Measurements from ENCODE around the gene GRIA4. TPM values are rescaled to one million over a fixed set of nuclear protein-coding genes. Genes with fewer than 3 reads are reported as not detected.

Gene GRIA4
- total RNA-seq, 4 donors from 2014 or later: not detected

DNA sequence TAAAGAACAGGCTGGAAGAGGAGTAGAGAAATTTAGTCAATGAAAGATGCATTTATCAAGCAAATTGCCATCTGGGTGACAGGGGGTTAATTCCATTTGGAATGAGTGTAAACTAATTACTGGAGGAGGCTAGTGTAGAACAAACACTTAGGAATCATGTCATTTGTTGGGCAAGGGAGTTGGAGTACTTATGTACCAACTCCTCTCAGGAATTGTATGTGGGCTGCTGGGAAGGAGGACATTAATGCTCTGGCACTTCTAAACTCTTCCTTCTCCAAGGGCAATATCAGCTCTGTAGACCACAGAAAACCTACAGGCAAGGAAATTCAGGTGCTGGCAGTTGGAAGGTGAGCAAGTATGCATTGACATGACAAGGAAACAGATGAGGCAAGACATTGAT, 271.2 kb downstream of the GRIA4 start:
- no peak overlapping the region for H3K27ac ChIP-seq
- no peaks in the 10 kb centered on the region for H3K9me3 ChIP-seq
- DNase-seq (ENCODE audit: low spot score in 2 of 2): no peak
- no peaks in the 10 kb centered on the region for H3K27me3 ChIP-seq
- H3K4me3 ChIP-seq: no peak overlapping the region
- H3K36me3 ChIP-seq: no peaks in the 10 kb centered on the region
- H3K4me1 ChIP-seq: no peaks in the 10 kb centered on the region
- TF ChIP-seq POLR2A (IDR thresholded peaks at IDR 0.05): no peak
- TF ChIP-seq, protein P1, sequence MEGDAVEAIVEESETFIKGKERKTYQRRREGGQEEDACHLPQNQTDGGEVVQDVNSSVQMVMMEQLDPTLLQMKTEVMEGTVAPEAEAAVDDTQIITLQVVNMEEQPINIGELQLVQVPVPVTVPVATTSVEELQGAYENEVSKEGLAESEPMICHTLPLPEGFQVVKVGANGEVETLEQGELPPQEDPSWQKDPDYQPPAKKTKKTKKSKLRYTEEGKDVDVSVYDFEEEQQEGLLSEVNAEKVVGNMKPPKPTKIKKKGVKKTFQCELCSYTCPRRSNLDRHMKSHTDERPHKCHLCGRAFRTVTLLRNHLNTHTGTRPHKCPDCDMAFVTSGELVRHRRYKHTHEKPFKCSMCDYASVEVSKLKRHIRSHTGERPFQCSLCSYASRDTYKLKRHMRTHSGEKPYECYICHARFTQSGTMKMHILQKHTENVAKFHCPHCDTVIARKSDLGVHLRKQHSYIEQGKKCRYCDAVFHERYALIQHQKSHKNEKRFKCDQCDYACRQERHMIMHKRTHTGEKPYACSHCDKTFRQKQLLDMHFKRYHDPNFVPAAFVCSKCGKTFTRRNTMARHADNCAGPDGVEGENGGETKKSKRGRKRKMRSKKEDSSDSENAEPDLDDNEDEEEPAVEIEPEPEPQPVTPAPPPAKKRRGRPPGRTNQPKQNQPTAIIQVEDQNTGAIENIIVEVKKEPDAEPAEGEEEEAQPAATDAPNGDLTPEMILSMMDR (IDR thresholded peaks at IDR 0.05): no peak
- TF ChIP-seq EP300 (IDR thresholded peaks at IDR 0.05): no peak

DNA sequence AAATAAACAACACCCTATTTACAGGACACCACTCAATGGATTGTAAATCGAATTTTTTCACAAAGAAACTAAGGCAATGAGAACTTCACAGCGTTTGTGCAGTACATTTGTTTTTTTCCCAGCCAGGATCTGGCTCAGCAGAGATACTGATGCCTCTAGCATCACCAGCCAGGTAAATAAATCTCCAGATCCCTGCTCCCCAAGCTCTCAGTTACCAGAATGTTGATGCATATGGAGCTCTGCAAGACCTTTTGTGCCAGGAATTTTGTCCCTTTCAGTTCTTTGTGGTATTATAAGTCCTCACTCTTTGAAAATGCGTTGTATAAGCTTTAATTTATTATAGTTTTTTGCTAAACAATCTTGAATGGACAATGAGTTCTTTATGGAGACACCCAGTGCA, 274.6 kb downstream of the GRIA4 start:
- TF ChIP-seq POLR2A (IDR thresholded peaks at IDR 0.05) (no peak), EP300 (IDR thresholded peaks at IDR 0.05) (no peak)
- TF ChIP-seq, protein P1 (IDR thresholded peaks at IDR 0.05): no peak
- Histone ChIP-seq H3K4me3 (no peak overlapping the region), H3K4me1 (no peaks in the 10 kb centered on the region), H3K27ac (no peak overlapping the region), H3K9me3 (no peaks in the 10 kb centered on the region), H3K36me3 (no peaks in the 10 kb centered on the region), H3K27me3 (no peaks in the 10 kb centered on the region)
- WGBS, 2 donors: 49 to 53% methylated on average over 3 of the region's 3 CpGs
- no peak for DNase-seq (ENCODE audit: low spot score in 2 of 2)

DNA sequence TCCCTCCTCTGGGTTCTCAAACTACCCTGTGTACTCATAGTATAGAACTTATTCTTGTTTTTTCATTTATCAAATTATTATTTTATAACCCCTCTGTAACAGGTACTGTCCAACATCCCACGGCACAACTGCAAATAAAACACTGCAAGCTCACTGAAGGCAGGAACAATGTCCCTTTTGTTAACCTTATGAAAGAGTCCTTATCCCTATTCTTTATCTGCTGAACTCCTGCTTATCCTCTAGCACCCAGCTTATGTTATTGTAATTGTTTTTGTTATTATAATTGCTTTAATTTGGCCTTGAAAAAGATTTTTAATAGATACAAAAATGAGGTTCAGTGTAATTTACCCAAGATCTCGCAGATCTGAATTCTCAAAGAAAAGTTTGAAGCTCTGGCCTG, 281.8 kb downstream of the GRIA4 start:
- no peak for DNase-seq (ENCODE audit: low spot score in 2 of 2)
- WGBS, 2 donors: 59 to 60% methylated on average over 2 of the region's 2 CpGs
- no peaks in the 10 kb centered on the region for H3K27me3 ChIP-seq
- no peak for TF ChIP-seq POLR2A (IDR thresholded peaks at IDR 0.05)
- no peak for TF ChIP-seq EP300 (IDR thresholded peaks at IDR 0.05)
- TF ChIP-seq, protein P1 (IDR thresholded peaks at IDR 0.05): no peak
- H3K4me1 ChIP-seq: no peaks in the 10 kb centered on the region
- no peaks in the 10 kb centered on the region for H3K9me3 ChIP-seq
- H3K4me3 ChIP-seq: no peak overlapping the region
- no peaks in the 10 kb centered on the region for H3K36me3 ChIP-seq
- no peak overlapping the region for H3K27ac ChIP-seq

- H3K4me1 ChIP-seq: peaks cover 0 to 5% (median 0%) of the 10 kb centered on the region in 4 donors
- H3K36me3 ChIP-seq: no peaks in the 10 kb centered on the region
- peaks cover 0 to 4% (median 0%) of the 10 kb centered on the region in 4 donors for H3K9me3 ChIP-seq
- TF ChIP-seq EP300 (IDR thresholded peaks at IDR 0.05): no peak
- no peak for TF ChIP-seq POLR2A (IDR thresholded peaks at IDR 0.05)
- TF ChIP-seq, protein P1 (IDR thresholded peaks at IDR 0.05): no peak
- 93 to 96% methylated on average over 2 of the region's 2 CpGs for WGBS, 2 donors
- no peak overlapping the region for H3K4me3 ChIP-seq
- no peak overlapping the region for H3K27ac ChIP-seq
- DNase-seq (ENCODE audit: low spot score in 2 of 2): no peak
- no peaks in the 10 kb centered on the region for H3K27me3 ChIP-seq
These were observed 287.3 kb downstream of the GRIA4 start for GRCh38 chr11:105897161-105897560.

GRCh38 chr11:105899772-105900171, 289.9 kb downstream of the GRIA4 start:
- WGBS, 2 donors: 41 to 53% methylated on average over 4 of the region's 4 CpGs
- H3K27me3 ChIP-seq: no peaks in the 10 kb centered on the region

More at GRCh38 chr11:105899772-105900171, 289.9 kb downstream of the GRIA4 start:
- Histone ChIP-seq H3K27ac (peak overlapping the region in 1 of 4 donors; percentile 16), H3K36me3 (no peaks in the 10 kb centered on the region), H3K4me3 (no peak overlapping the region), H3K4me1 (peaks cover 0 to 5% (median 0%) of the 10 kb centered on the region in 4 donors), H3K9me3 (peaks cover 0 to 4% (median 0%) of the 10 kb centered on the region in 4 donors)
- TF ChIP-seq, protein P1 (IDR thresholded peaks at IDR 0.05): no peak
- TF ChIP-seq EP300 (IDR thresholded peaks at IDR 0.05) (no peak), POLR2A (IDR thresholded peaks at IDR 0.05) (no peak)
- no peak for DNase-seq (ENCODE audit: low spot score in 2 of 2)
